ENCODE data around the gene SEMA5A.

DNA sequence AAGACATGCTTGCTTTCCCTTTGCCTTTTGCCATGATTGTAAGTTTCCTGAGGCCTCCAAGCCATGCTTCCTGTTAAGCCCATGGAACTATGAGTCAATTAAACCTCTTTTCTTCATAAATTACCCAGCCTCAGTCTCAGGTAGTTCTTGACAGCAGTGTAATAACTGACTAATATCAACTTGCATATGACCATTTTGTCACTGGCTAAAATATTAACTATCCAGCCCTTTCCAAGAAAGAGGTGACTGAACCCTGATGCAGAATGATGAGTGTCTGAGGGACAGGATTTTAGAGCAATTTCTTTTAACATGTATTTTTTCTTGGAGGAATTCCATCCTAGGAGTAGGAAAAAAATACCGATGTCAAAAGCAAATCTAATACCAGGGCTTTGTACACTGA lies 266.1 kb downstream of the SEMA5A start:
- TF ChIP-seq, protein P1, sequence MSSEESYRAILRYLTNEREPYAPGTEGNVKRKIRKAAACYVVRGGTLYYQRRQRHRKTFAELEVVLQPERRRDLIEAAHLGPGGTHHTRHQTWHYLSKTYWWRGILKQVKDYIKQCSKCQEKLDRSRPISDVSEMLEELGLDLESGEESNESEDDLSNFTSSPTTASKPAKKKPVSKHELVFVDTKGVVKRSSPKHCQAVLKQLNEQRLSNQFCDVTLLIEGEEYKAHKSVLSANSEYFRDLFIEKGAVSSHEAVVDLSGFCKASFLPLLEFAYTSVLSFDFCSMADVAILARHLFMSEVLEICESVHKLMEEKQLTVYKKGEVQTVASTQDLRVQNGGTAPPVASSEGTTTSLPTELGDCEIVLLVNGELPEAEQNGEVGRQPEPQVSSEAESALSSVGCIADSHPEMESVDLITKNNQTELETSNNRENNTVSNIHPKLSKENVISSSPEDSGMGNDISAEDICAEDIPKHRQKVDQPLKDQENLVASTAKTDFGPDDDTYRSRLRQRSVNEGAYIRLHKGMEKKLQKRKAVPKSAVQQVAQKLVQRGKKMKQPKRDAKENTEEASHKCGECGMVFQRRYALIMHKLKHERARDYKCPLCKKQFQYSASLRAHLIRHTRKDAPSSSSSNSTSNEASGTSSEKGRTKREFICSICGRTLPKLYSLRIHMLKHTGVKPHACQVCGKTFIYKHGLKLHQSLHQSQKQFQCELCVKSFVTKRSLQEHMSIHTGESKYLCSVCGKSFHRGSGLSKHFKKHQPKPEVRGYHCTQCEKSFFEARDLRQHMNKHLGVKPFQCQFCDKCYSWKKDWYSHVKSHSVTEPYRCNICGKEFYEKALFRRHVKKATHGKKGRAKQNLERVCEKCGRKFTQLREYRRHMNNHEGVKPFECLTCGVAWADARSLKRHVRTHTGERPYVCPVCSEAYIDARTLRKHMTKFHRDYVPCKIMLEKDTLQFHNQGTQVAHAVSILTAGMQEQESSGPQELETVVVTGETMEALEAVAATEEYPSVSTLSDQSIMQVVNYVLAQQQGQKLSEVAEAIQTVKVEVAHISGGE (tag by site-specific recombination; conservative IDR thresholded peaks at IDR 0.05; ENCODE audit: low read depth), result no peak
- TF ChIP-seq SCRT2 (tag by site-specific recombination; IDR thresholded peaks at IDR 0.05) (no peak), ZNF654 (tag by site-specific recombination; IDR thresholded peaks at IDR 0.05; ENCODE audit: low read depth) (no peak), ZNF274 (IDR thresholded peaks at IDR 0.05; ENCODE audit: low read length) (no peak), ZNF274 (tag by site-specific recombination; IDR thresholded peaks at IDR 0.05; ENCODE audit: borderline replicate concordance) (no peak), ZNF514 (tag by site-specific recombination; IDR thresholded peaks at IDR 0.05) (no peak), KLF9 (tag by site-specific recombination; IDR thresholded peaks at IDR 0.05; ENCODE audit: low read depth) (no peak)
- TF ChIP-seq, protein P2, sequence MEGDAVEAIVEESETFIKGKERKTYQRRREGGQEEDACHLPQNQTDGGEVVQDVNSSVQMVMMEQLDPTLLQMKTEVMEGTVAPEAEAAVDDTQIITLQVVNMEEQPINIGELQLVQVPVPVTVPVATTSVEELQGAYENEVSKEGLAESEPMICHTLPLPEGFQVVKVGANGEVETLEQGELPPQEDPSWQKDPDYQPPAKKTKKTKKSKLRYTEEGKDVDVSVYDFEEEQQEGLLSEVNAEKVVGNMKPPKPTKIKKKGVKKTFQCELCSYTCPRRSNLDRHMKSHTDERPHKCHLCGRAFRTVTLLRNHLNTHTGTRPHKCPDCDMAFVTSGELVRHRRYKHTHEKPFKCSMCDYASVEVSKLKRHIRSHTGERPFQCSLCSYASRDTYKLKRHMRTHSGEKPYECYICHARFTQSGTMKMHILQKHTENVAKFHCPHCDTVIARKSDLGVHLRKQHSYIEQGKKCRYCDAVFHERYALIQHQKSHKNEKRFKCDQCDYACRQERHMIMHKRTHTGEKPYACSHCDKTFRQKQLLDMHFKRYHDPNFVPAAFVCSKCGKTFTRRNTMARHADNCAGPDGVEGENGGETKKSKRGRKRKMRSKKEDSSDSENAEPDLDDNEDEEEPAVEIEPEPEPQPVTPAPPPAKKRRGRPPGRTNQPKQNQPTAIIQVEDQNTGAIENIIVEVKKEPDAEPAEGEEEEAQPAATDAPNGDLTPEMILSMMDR (tag by site-specific recombination; IDR thresholded peaks at IDR 0.05), result no peak
